WTC11 (cell line): ENCODE measurements around the gene DCXR. TPM values are rescaled to one million over a fixed set of nuclear protein-coding genes. Genes with fewer than 3 reads are reported as not detected.

ENCODE experiments used
- ATAC-seq: fragments of 200-7000 bp; cut with Tn5 transposase; 2 replicates; pipeline ENCODE4 v1.10.0; 2021; ENCODE audit warnings: mild to moderate bottlenecking, moderate library complexity
- CTCF ChIA-PET: fragments of 300-600 bp; sonication (Branson Sonifier 250); formaldehyde crosslinking; loops from one replicate; lab custom pipeline; 2021; ENCODE audit warnings: antibody characterized with exemption; lab: Charles Lee
- POLR2A ChIA-PET: fragments of 350-600 bp; sonication (Branson Sonifier 250); formaldehyde crosslinking; loops from one replicate; lab custom pipeline; 2021; ENCODE audit warnings: antibody characterized with exemption; lab: Charles Lee
- DNase-seq: peaks from one replicate; pipeline ENCODE4 v3.0.0; 2021; ENCODE audit warnings: low spot score
- H3K27ac Mint-ChIP-seq: 2 replicates; pipeline ENCODE4 v1.8.0; 2021; ENCODE audit warnings: mixed read lengths
- H3K27me3 Mint-ChIP-seq: 2 replicates; pipeline ENCODE4 v1.8.0; 2021; ENCODE audit warnings: low read depth, mild to moderate bottlenecking, moderate library complexity, mixed read lengths
- H3K36me3 Mint-ChIP-seq: 2 replicates; pipeline ENCODE4 v1.8.0; 2021; ENCODE audit warnings: mixed read lengths
- H3K4me1 Mint-ChIP-seq: 2 replicates; pipeline ENCODE4 v1.8.0; 2022; ENCODE audit warnings: mixed read lengths
- H3K4me3 Mint-ChIP-seq: 2 replicates; pipeline ENCODE4 v1.8.0; 2021; ENCODE audit warnings: mild to moderate bottlenecking, moderate library complexity, mixed read lengths
- H3K9me3 Mint-ChIP-seq: 2 replicates; pipeline ENCODE4 v1.8.0; 2021; ENCODE audit warnings: mixed read lengths
- CBFB ChIP-seq: sonication (generic); formaldehyde crosslinking; IDR thresholded peaks from 2 replicates; pipeline ENCODE4 v1.8.1; 2022; ENCODE audit warnings: mild to moderate bottlenecking, low read depth, missing genetic modification reagents
- CREM ChIP-seq: sonication (generic); formaldehyde crosslinking; IDR thresholded peaks from 2 replicates; pipeline ENCODE4 v1.8.1; 2022; ENCODE audit warnings: mild to moderate bottlenecking, missing genetic modification reagents, moderate library complexity
- E2F4 ChIP-seq: sonication (generic); formaldehyde crosslinking; IDR thresholded peaks from 2 replicates; pipeline ENCODE4 v1.8.1; 2022; ENCODE audit warnings: low read depth, mild to moderate bottlenecking, moderate library complexity, missing genetic modification reagents, borderline replicate concordance
- FOXJ3 ChIP-seq: sonication (generic); formaldehyde crosslinking; IDR thresholded peaks from 2 replicates; pipeline ENCODE4 v1.9.0; 2021; ENCODE audit warnings: missing genetic modification reagents, mild to moderate bottlenecking, borderline replicate concordance
- IRF1 ChIP-seq: sonication (generic); formaldehyde crosslinking; IDR thresholded peaks from 2 replicates; pipeline ENCODE4 v1.8.0; 2023; ENCODE audit warnings: missing genetic modification reagents
- NFYB ChIP-seq: sonication (generic); formaldehyde crosslinking; conservative IDR thresholded peaks from 2 replicates; pipeline ENCODE4 v1.8.0; 2022; ENCODE audit warnings: low read depth, missing genetic modification reagents
- NR1H2 ChIP-seq: sonication (generic); formaldehyde crosslinking; IDR thresholded peaks from 2 replicates; pipeline ENCODE4 v1.9.0; 2021; ENCODE audit warnings: mild to moderate bottlenecking, moderate library complexity, missing genetic modification reagents
- OVOL2 ChIP-seq: fragments of 250-450 bp; sonication (Bioruptor Pico); IDR thresholded peaks from 2 replicates; pipeline ENCODE4 v1.9.0; 2021; ENCODE audit warnings: mild to moderate bottlenecking, borderline replicate concordance
- PREB ChIP-seq: sonication (generic); formaldehyde crosslinking; IDR thresholded peaks from 2 replicates; pipeline ENCODE4 v1.8.1; 2022; ENCODE audit warnings: mild to moderate bottlenecking, missing genetic modification reagents, moderate library complexity, borderline replicate concordance
- TCF7 ChIP-seq: sonication (generic); formaldehyde crosslinking; IDR thresholded peaks from 2 replicates; pipeline ENCODE4 v1.8.0; 2022; ENCODE audit warnings: mild to moderate bottlenecking, low read depth, missing genetic modification reagents, moderate library complexity
- TEAD1 ChIP-seq: sonication (generic); formaldehyde crosslinking; IDR thresholded peaks from 2 replicates; pipeline ENCODE4 v1.8.0; 2022; ENCODE audit warnings: mild to moderate bottlenecking, missing genetic modification reagents
- USF2 ChIP-seq: sonication (generic); formaldehyde crosslinking; IDR thresholded peaks from 2 replicates; pipeline ENCODE4 v1.8.1; 2023; ENCODE audit warnings: mild to moderate bottlenecking, missing genetic modification reagents, moderate library complexity
- ZBTB43 ChIP-seq: sonication (generic); formaldehyde crosslinking; IDR thresholded peaks from 2 replicates; pipeline ENCODE4 v1.8.1; 2023; ENCODE audit warnings: mild to moderate bottlenecking, missing genetic modification reagents
- ZNF121 ChIP-seq: sonication (generic); formaldehyde crosslinking; IDR thresholded peaks from 2 replicates; pipeline ENCODE4 v1.8.0; 2023; ENCODE audit warnings: missing genetic modification reagents
- ZNF219 ChIP-seq: sonication (generic); formaldehyde crosslinking; IDR thresholded peaks from 2 replicates; pipeline ENCODE4 v1.8.0; 2023; ENCODE audit warnings: missing genetic modification reagents, mild to moderate bottlenecking, borderline replicate concordance
- ZNF317 ChIP-seq: sonication (generic); formaldehyde crosslinking; IDR thresholded peaks from 2 replicates; pipeline ENCODE4 v1.8.1; 2023; ENCODE audit warnings: low read depth, mild to moderate bottlenecking, moderate library complexity, missing genetic modification reagents, borderline replicate concordance
- ZNF396 ChIP-seq: fragments of 250-450 bp; sonication (Bioruptor Pico); IDR thresholded peaks from 2 replicates; pipeline ENCODE4 v1.8.0; 2021; ENCODE audit warnings: mild to moderate bottlenecking, moderate library complexity, borderline replicate concordance
- ZNF512 ChIP-seq: sonication (generic); formaldehyde crosslinking; IDR thresholded peaks from 2 replicates; pipeline ENCODE4 v1.8.1; 2022; ENCODE audit warnings: missing genetic modification reagents, borderline replicate concordance
- ZNF671 ChIP-seq: fragments of 250-450 bp; sonication (Bioruptor Pico); IDR thresholded peaks from 2 replicates; pipeline ENCODE4 v1.8.0; 2021; ENCODE audit warnings: mild to moderate bottlenecking
- ZSCAN18 ChIP-seq: fragments of 250-450 bp; sonication (Bioruptor Pico); IDR thresholded peaks from 2 replicates; pipeline ENCODE4 v2.1.2; 2022; ENCODE audit warnings: mild to moderate bottlenecking, moderate library complexity
- total RNA-seq: library from RNA; stranded (reverse); gene quantifications from 3 replicates; pipeline ENCODE4 v1.2.3, GENCODE V29; 2021

DCXR gene
- total RNA-seq, 1 experiment from 2014 or later = 130 TPM

GRCh38 chr17:82060614-82061013 lies 23.1 kb upstream of the DCXR start:
- peaks cover 3% of the 10 kb centered on the region; the same call in 1 of the 2 replicates for H3K36me3 Mint-ChIP-seq
- ATAC-seq (no peak), DNase-seq (no peak)
- ChIA-PET CTCF (interaction anchor here (1.0 kb wide), 1 partner anchor 30 kb away, joined by 6 read pairs; no protein-coding TSS in a partner anchor), POLR2A (interaction anchor here (0.9 kb wide), 1 partner anchor 31 kb away, joined by 3 read pairs; no protein-coding TSS in a partner anchor)
- no peaks in the 10 kb centered on the region for H3K9me3 Mint-ChIP-seq
- H3K4me3 Mint-ChIP-seq = no peak overlapping the region
- no peak overlapping the region for H3K27ac Mint-ChIP-seq
- no peak for TF ChIP-seq USF2 (CRISPR knock-in tag)
- no peak for TF ChIP-seq ZBTB43
- no peak for TF ChIP-seq FOXJ3
- TF ChIP-seq CBFB (CRISPR knock-in tag) = no peak
- TF ChIP-seq TEAD1 (CRISPR knock-in tag) = no peak
- TF ChIP-seq E2F4 (CRISPR knock-in tag) = no peak
- TF ChIP-seq ZNF396 (CRISPR knock-in tag) = no peak
- no peak for TF ChIP-seq CREM (CRISPR knock-in tag)
- TF ChIP-seq TCF7 (CRISPR knock-in tag) = no peak
- TF ChIP-seq PREB (CRISPR knock-in tag) = no peak
- no peak for TF ChIP-seq NFYB (CRISPR knock-in tag)
- TF ChIP-seq ZNF512 (CRISPR knock-in tag) = no peak
- TF ChIP-seq ZNF671 (CRISPR knock-in tag) = no peak
- TF ChIP-seq IRF1 (CRISPR knock-in tag) = no peak
- TF ChIP-seq ZNF317 (CRISPR knock-in tag) = no peak
- TF ChIP-seq OVOL2 (CRISPR knock-in tag) = no peak
- no peak for TF ChIP-seq ZSCAN18 (CRISPR knock-in tag)
- TF ChIP-seq ZNF219 (CRISPR knock-in tag) = no peak
- TF ChIP-seq ZNF121 = no peak
- no peak for TF ChIP-seq NR1H2 (CRISPR knock-in tag)
- H3K27me3 Mint-ChIP-seq = no peaks in the 10 kb centered on the region
- no peaks in the 10 kb centered on the region for H3K4me1 Mint-ChIP-seq
